NOMO-1 treated with dmso at 0.1 percent for 144 hours (cell line): ENCODE measurements around the gene PXDC1.

ENCODE experiments used
- DNase-seq: peaks from one replicate; lab custom pipeline; 2025; ENCODE audit not compliant: unreplicated experiment; lab: John Stamatoyannopoulos, UW

The PXDC1 gene

GRCh38 chr6:3748208-3749066 is 3.1 kb downstream of the PXDC1 start:
- peak; percentile 37 for DNase-seq

- DNase-seq, result no peak
These were observed 4.3 kb downstream of the PXDC1 start for GRCh38 chr6:3747100-3747737.

DNA sequence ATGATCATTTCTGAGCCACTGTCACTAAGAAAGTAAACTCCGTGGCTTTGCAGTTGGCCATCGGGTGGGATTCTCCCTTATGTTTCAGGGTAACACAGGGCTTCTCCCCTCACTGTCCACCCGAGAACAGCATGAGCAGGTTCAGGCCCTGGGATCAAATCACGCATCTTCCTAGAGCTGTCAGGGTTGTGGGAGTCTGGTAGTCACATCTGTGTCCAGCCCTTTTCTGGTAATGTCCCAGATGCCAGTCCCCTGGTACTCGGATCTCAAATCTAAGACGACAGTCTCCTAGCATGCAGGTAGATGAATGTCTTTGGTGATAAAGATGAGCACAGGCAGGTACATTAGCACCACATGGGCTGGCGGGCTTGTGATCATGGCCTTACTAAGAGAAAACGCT is 4.8 kb downstream of the PXDC1 start:
- no peak for DNase-seq

DNA sequence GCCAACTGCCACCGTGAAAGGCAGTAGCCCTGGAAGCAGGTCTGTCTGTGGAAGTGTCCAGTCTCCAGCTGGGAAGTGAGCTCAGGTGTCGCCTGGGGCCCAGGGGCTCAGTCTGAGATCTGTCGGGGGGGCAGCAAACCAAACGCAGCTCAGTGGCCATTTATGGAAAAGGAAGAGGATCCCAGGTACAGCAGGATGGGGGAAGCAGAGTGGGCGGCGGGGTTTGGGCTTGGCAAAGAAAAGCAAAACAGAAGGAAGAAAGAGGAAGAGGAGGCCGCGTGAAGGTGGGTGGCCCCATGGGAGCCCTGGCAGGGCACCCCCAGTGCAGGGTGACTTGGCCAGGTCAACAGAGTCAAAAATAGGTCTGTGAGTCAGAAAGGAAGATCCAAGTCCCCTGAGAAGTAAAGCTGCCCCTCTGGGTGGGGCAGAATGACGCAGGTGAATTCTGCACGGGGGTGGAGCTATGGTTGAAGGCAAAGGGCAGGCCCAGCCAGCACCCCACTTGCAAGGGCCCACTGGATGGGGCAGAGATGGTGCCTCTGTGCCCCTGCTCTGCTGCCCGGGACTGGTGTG is 5.3 kb downstream of the PXDC1 start:
- no peak for DNase-seq

- no peak for DNase-seq
These were observed 5.9 kb downstream of the PXDC1 start for GRCh38 chr6:3745566-3746118.

DNA sequence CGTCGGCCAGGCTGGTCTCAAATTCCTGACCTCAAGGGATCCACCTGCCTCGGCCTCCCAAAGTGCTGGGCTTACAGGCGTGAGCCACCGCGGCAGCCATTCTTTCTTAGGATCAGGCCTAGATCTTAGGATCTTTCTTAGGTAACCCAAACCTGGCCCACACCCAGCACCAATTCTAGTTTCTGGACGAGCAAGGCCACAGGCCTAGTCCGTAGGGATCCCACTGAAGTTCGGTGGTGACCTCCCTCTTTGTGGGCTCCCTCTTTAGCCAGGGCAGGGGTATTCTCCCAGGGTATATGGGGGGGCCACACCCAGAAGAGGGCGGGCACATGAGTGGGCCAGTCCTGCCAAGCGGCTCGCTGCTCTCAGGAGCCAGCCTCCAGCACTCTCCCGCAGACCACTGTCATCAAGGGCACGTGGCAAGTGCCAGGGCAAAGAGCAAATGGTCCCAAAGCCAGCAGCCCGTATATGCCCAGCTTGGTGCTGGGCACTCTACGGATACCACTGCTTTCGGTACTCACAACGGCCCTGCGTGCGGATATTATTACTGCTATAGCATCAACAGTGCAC is 6.5 kb downstream of the PXDC1 start:
- DNase-seq, result no peak

- DNase-seq, result no peak
These were observed 7.2 kb downstream of the PXDC1 start for GRCh38 chr6:3744211-3744900.

- DNase-seq, result no peak
These were observed 8.0 kb downstream of the PXDC1 start for GRCh38 chr6:3743541-3743940.

- peak; percentile 44 for DNase-seq
These were observed 8.8 kb downstream of the PXDC1 start for GRCh38 chr6:3742426-3743344.

GRCh38 chr6:3742076-3742425 is 9.5 kb downstream of the PXDC1 start:
- DNase-seq, result no peak

DNA sequence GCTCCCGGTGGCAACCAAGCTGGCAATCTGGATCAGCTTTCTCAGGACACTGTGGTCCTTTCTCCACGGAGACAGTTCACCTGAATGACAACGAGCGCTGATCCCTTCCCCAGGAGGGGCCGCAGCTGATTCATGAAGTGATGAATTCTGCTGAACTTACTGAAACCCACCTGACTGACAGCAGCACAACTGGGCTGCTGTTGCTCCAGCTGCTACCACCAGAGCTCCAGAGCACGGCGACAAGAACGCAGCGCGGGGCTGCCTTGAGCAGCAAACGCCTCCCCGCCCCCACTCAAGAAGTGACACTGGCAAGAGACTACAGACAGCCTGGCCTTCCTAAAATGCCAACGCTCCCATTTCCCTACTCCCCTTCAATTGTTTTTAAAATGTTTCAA is 10.0 kb downstream of the PXDC1 start:
- DNase-seq, result no peak

GRCh38 chr6:3740551-3741476 is 10.7 kb downstream of the PXDC1 start:
- DNase-seq, result no peak

DNA sequence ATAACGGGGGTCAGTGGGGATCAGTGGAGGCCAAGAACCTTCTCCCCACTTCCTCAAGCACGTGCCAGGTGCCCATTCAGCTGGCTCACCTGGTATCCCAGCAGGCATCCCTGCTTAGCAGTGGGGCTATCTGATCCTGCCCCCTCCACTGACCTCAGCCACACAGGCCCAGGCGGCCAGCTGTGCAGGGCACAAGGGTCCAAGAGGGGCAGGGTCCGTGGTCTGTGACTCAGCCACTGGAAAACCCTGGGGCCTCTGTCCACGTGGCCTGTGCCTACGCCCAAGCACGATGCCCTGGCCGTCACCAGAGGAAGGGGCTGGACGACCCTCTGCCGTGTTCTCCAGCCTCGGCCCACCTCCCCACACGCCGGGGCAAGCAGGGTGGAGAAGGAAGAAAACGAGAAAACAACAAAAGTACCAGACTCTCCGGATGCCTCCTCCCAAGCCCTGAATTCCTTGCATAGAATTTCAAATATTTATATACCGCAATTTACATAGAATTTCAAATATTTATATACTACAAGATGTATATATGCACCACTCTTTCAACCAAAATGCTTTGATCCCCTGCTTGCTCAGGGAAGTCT is 12.1 kb downstream of the PXDC1 start:
- no peak for DNase-seq

DNA sequence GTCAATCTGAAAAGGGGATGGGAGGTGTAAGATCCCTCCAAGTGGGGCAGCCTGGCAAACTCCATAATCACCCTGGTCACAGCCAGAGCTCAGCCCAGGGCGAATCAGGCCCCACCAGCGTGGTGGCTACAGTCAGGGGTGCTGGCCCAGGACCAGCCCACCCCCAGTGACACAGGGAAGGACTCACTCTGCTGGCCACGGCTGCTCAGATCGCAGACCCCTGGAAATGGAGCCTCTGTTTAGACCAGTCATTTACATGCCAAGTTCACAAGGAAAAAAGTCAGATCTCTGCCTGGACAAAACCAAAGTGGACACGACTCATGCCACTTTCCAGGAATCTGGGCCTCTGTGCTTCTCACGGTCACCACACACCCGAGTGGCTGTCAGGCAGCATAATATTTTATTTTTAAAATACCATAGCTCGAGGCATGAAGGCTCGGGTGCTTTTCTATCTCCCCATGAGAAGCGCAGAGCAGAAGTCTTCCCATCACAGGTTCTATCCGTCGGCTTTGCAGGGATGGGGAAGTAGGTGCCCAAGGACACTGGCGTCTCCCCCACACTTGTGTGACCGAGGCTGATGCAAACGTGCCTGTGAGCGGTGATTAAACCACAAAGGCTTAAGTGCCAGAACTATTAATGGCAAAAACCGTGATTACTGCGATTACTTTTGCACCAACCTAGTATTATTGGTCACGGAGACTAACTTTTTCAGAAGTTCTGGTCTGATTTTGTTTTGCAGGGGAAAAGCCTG is 13.0 kb downstream of the PXDC1 start:
- no peak for DNase-seq

DNA sequence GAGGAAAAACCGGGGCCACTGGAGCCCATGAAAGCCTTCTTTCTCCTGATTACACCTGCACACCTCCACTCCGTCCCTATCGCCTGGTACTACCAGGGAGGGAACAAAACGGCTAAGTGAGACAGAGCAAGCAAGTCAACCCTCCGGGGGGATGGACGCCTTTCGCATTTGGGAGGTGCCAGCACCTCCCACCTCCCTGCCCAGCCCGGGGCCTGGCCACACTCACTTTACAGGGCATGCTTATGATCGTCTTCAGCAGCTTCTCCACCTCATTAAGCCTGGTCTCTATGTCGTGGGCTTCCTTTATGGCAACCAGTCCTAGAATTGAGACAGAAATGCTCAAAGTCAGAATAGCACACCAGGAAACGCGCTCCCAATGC is 13.7 kb downstream of the PXDC1 start:
- no peak for DNase-seq

GRCh38 chr6:3737149-3737830 is 14.2 kb downstream of the PXDC1 start:
- no peak for DNase-seq

- no peak for DNase-seq
These were observed 16.4 kb downstream of the PXDC1 start for GRCh38 chr6:3735029-3735605.
